Skin epidermis (tissue), 12 donors: ENCODE data around the gene VSX2.
A peak's percentile ranks its signal among the peaks of the same experiment; 100 is the strongest.
"Not testable (repeated sequence)": the region's sequence is repeated elsewhere in the genome, so short reads cannot be mapped to it uniquely, and the experiment has no call there.

Experiments
- H3K27ac ChIP-seq, 21 experiments: fragments of 200-600 bp; sonication (generic) in 11 of 21; one replicate each; pipeline ENCODE4 v1.5.0; 2020; ENCODE audit warnings: mild to moderate bottlenecking in 3 of 21, inconsistent platforms in 2 of 21, moderate library complexity in 2 of 21
- H3K4me3 ChIP-seq, 7 experiments: fragments of 200-600 bp; sonication (generic) in 2 of 7; one replicate each; pipeline ENCODE4 v1.5.0; 2020; ENCODE audit warnings: inconsistent platforms in 2 of 7, mild to moderate bottlenecking in 2 of 7, moderate library complexity in 1 of 7

VSX2 gene

GRCh38 chr14:74255281-74255680 is 16.0 kb downstream of the VSX2 start:
- H3K4me3 ChIP-seq = no peak overlapping the region
- no peak overlapping the region for H3K27ac ChIP-seq

GRCh38 chr14:74257078-74257940 is 18.1 kb downstream of the VSX2 start:
- Histone ChIP-seq H3K27ac (peak overlapping the region in 3 of 21 experiments; percentile 6 to 31 (median 6)), H3K4me3 (peak overlapping the region; percentile 36 to 64 (median 45))

- H3K4me3 ChIP-seq = peak overlapping the region; percentile 36 to 64 (median 45)
- peak overlapping the region in 3 of 21 experiments; percentile 6 to 31 (median 6) for H3K27ac ChIP-seq
These were observed 18.9 kb downstream of the VSX2 start for GRCh38 chr14:74257941-74258763.

GRCh38 chr14:74258764-74259035 is 19.5 kb downstream of the VSX2 start:
- no peak overlapping the region for H3K27ac ChIP-seq
- H3K4me3 ChIP-seq = no peak overlapping the region

GRCh38 chr14:74259513-74259912 is 20.3 kb downstream of the VSX2 start:
- Histone ChIP-seq H3K4me3 (no peak overlapping the region), H3K27ac (no peak overlapping the region)

- Histone ChIP-seq H3K4me3 (no peak overlapping the region), H3K27ac (no peak overlapping the region)
These were observed 21.4 kb downstream of the VSX2 start for GRCh38 chr14:74260525-74261233.

GRCh38 chr14:74261288-74261687 is 22.0 kb downstream of the VSX2 start:
- no peak overlapping the region for H3K27ac ChIP-seq
- no peak overlapping the region for H3K4me3 ChIP-seq

- H3K27ac ChIP-seq = no peak overlapping the region
- H3K4me3 ChIP-seq = no peak overlapping the region
These were observed 22.8 kb downstream of the VSX2 start for GRCh38 chr14:74262076-74262475.

GRCh38 chr14:74263181-74263580 is 23.9 kb downstream of the VSX2 start:
- no peak overlapping the region for H3K4me3 ChIP-seq

GRCh38 chr14:74263921-74264320 is 24.7 kb downstream of the VSX2 start:
- Histone ChIP-seq H3K4me3 (no peak overlapping the region), H3K27ac (no peak overlapping the region)

More at GRCh38 chr14:74263181-74263580, 23.9 kb downstream of the VSX2 start:
- H3K27ac ChIP-seq = no peak overlapping the region

GRCh38 chr14:74265301-74265965 is 26.2 kb downstream of the VSX2 start:
- Histone ChIP-seq H3K4me3 (no peak overlapping the region), H3K27ac (no peak overlapping the region)

- H3K4me3 ChIP-seq = no peak overlapping the region
- H3K27ac ChIP-seq = no peak overlapping the region
These were observed 28.3 kb downstream of the VSX2 start for GRCh38 chr14:74267588-74267987.

- not testable (repeated sequence) for H3K4me3 ChIP-seq, H3K27ac ChIP-seq
These were observed 31.3 kb downstream of the VSX2 start for GRCh38 chr14:74270382-74271177.

- Histone ChIP-seq H3K27ac (no peak overlapping the region), H3K4me3 (no peak overlapping the region)
These were observed 32.1 kb downstream of the VSX2 start for GRCh38 chr14:74271365-74271764.

- Histone ChIP-seq H3K4me3 (no peak overlapping the region), H3K27ac (no peak overlapping the region)
These were observed 36.1 kb downstream of the VSX2 start for GRCh38 chr14:74275241-74275841.

- no peak overlapping the region for H3K4me3 ChIP-seq
- no peak overlapping the region for H3K27ac ChIP-seq
These were observed 38.8 kb downstream of the VSX2 start for GRCh38 chr14:74278080-74278479.

GRCh38 chr14:74281069-74281468 is 41.8 kb downstream of the VSX2 start:
- Histone ChIP-seq H3K4me3 (no peak overlapping the region), H3K27ac (no peak overlapping the region)

GRCh38 chr14:74286736-74287135 is 47.5 kb downstream of the VSX2 start:
- H3K27ac ChIP-seq = no peak overlapping the region
- no peak overlapping the region for H3K4me3 ChIP-seq

- Histone ChIP-seq H3K27ac (no peak overlapping the region), H3K4me3 (no peak overlapping the region)
These were observed 50.6 kb downstream of the VSX2 start for GRCh38 chr14:74289801-74290200.
